ENCODE results near the gene LHX3. TPM values are rescaled to one million over a fixed set of nuclear protein-coding genes. Genes with fewer than 3 reads are reported as not detected.

LHX3 gene
- total and polyA plus RNA-seq, 2 of the 4 experiments (the other 2 are of a cell fraction), result not detected

DNA sequence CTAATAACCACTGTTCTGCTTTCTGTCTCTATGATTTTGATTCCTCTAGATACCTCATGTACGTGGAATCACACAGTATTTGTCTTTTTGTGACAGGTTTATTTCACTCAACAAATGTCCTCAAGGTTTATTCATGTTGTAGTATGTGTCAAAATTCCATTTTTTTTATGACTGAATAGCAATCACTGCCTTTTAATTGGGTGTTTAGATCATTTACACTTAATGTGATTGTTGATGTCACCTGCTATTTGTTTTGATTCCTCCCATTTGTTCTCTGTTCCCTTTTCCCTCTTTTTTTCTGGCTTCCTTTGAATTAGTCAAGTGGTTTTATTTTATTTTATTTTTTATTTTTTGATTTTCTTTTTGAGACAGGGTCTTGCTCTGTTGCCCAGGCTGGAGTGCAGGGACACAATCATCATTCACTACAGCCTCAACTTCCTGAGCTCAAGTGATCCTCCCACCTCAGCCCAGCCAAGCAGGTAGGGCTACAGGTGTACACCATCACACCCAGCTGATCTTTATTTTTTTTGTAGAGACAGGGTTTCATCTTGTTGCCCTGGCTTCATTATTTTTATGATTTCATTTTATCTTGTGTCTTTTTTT lies 41.6 kb downstream of the LHX3 start:
- no peak overlapping the region for H3K27ac ChIP-seq (ENCODE audit: insufficient read depth, low read length)
- H3K9me1 ChIP-seq (ENCODE audit: insufficient read depth, low read length), result no peaks in the 10 kb centered on the region
- H3K9me3 ChIP-seq (ENCODE audit: control insufficient read depth, insufficient read depth, low read length), result no peaks in the 10 kb centered on the region
- in situ Hi-C loops (cut with MboI; ENCODE audit: low sequenced_read_pairs) (loop anchor here (10.0 kb wide), 1 partner anchor 111 kb away; no protein-coding TSS in a partner anchor), dilution Hi-C loops (cut with HindIII; ENCODE audit: low sequenced_read_pairs, unreplicated experiment) (no loop called here), intact Hi-C loops (cut with micrococcal nuclease) (no loop called here)
- H3K56ac ChIP-seq (ENCODE audit: extremely low read depth, insufficient read depth, low read length), result no peak overlapping the region
- no peak overlapping the region for H3K4me2 ChIP-seq (ENCODE audit: low read depth, low read length)
- no peak overlapping the region for H4K8ac ChIP-seq (ENCODE audit: low read depth in 2 of 2, low read length in 2 of 2)
- no peak overlapping the region for H2BK5ac ChIP-seq (ENCODE audit: low read depth, low read length, poor library complexity, severe bottlenecking)
- no peak overlapping the region for H3K4me3 ChIP-seq (ENCODE audit: insufficient read depth, low read depth, low read length)
- no TSS peak for BruUV-seq (replicated peaks)
- no peaks in the 10 kb centered on the region for H4K20me1 ChIP-seq (ENCODE audit: insufficient read depth, low read length)
- H3K14ac ChIP-seq (replicated peaks; ENCODE audit: low read depth, low read length), result no peak overlapping the region
- H2AK5ac ChIP-seq (ENCODE audit: low read depth, low read length), result no peak overlapping the region
- H3K79me1 ChIP-seq (ENCODE audit: low read depth in 1 of 2, low read length in 2 of 2), result no peaks in the 10 kb centered on the region
- H2AFZ ChIP-seq (replicated peaks; ENCODE audit: low read length, poor library complexity), result no peak overlapping the region
- no peak overlapping the region for H3K23ac ChIP-seq (ENCODE audit: low read depth, low read length)
- H2AK9ac ChIP-seq (replicated peaks; ENCODE audit: low read depth, low read length, poor library complexity), result no peak overlapping the region
- no peak overlapping the region for H2BK20ac ChIP-seq (ENCODE audit: low read depth, low read length)
- H3K4me1 ChIP-seq (ENCODE audit: control insufficient read depth, insufficient read depth, low read length), result no peaks in the 10 kb centered on the region
- POLR2A ChIA-PET (ENCODE audit: unreplicated experiment), result no interaction called here
- no peak overlapping the region for H3K9ac ChIP-seq (ENCODE audit: low read depth, low read length)
- H3K27me3 ChIP-seq (ENCODE audit: control insufficient read depth, insufficient read depth, low read length), result peaks cover 42% of the 10 kb centered on the region
- no peaks in the 10 kb centered on the region for H3K36me3 ChIP-seq (ENCODE audit: control insufficient read depth, insufficient read depth, low read length)
- no peak overlapping the region for H3K18ac ChIP-seq (ENCODE audit: low read depth, low read length)
- CTCF ChIA-PET, result no interaction called here
- TF ChIP-seq NFE2L2 (IDR thresholded peaks at IDR 0.05; ENCODE audit: low read depth, low read length) (no peak), FOS (IDR thresholded peaks at IDR 0.05; ENCODE audit: low read depth, low read length) (no peak), MAFK (IDR thresholded peaks at IDR 0.05; ENCODE audit: low read depth, low read length) (no peak), RAD21 (IDR thresholded peaks at IDR 0.05; ENCODE audit: low read length) (no peak), MXI1 (IDR thresholded peaks at IDR 0.05; ENCODE audit: borderline replicate concordance, low read depth, low read length) (no peak), RFX5 (IDR thresholded peaks at IDR 0.05; ENCODE audit: low read depth, low read length) (no peak), MAZ (IDR thresholded peaks at IDR 0.05; ENCODE audit: borderline replicate concordance, low read depth, low read length) (no peak), SMC3 (IDR thresholded peaks at IDR 0.05; ENCODE audit: low read depth, low read length) (no peak), CEBPB (IDR thresholded peaks at IDR 0.05; ENCODE audit: low read depth, low read length) (no peak), POLR2A (IDR thresholded peaks at IDR 0.05; ENCODE audit: low read depth, low read length) (no peak), RCOR1 (IDR thresholded peaks at IDR 0.05; ENCODE audit: insufficient replicate concordance, low read length) (no peak), BHLHE40 (IDR thresholded peaks at IDR 0.05; ENCODE audit: low read depth, low read length) (no peak), CHD1 (IDR thresholded peaks at IDR 0.05; ENCODE audit: low read depth, low read length) (no peak)
- TF ChIP-seq, protein P1, sequence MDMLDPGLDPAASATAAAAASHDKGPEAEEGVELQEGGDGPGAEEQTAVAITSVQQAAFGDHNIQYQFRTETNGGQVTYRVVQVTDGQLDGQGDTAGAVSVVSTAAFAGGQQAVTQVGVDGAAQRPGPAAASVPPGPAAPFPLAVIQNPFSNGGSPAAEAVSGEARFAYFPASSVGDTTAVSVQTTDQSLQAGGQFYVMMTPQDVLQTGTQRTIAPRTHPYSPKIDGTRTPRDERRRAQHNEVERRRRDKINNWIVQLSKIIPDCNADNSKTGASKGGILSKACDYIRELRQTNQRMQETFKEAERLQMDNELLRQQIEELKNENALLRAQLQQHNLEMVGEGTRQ (IDR thresholded peaks at IDR 0.05; ENCODE audit: low read depth, low read length), result no peak
- TF ChIP-seq, protein P2, sequence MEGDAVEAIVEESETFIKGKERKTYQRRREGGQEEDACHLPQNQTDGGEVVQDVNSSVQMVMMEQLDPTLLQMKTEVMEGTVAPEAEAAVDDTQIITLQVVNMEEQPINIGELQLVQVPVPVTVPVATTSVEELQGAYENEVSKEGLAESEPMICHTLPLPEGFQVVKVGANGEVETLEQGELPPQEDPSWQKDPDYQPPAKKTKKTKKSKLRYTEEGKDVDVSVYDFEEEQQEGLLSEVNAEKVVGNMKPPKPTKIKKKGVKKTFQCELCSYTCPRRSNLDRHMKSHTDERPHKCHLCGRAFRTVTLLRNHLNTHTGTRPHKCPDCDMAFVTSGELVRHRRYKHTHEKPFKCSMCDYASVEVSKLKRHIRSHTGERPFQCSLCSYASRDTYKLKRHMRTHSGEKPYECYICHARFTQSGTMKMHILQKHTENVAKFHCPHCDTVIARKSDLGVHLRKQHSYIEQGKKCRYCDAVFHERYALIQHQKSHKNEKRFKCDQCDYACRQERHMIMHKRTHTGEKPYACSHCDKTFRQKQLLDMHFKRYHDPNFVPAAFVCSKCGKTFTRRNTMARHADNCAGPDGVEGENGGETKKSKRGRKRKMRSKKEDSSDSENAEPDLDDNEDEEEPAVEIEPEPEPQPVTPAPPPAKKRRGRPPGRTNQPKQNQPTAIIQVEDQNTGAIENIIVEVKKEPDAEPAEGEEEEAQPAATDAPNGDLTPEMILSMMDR (conservative IDR thresholded peaks at IDR 0.05; ENCODE audit: low read depth, low read length), result no peak
- TF ChIP-seq, protein P3, sequence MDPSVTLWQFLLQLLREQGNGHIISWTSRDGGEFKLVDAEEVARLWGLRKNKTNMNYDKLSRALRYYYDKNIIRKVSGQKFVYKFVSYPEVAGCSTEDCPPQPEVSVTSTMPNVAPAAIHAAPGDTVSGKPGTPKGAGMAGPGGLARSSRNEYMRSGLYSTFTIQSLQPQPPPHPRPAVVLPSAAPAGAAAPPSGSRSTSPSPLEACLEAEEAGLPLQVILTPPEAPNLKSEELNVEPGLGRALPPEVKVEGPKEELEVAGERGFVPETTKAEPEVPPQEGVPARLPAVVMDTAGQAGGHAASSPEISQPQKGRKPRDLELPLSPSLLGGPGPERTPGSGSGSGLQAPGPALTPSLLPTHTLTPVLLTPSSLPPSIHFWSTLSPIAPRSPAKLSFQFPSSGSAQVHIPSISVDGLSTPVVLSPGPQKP (IDR thresholded peaks at IDR 0.05; ENCODE audit: borderline replicate concordance, low read depth, low read length), result no peak
- no CpG with 5 or more reads among the region's 1 CpG for whole genome bisulfite sequencing, 2 experiments (ENCODE audit: extremely low coverage in 2 of 2, insufficient read length in 1 of 2)
- no peak overlapping the region for H4K91ac ChIP-seq (ENCODE audit: insufficient read depth, low read depth, low read length)
- H2BK15ac ChIP-seq (ENCODE audit: low read depth, low read length), result no peak overlapping the region
- ATAC-seq (ENCODE audit: low read depth) (no peak), DNase-seq (no peak)
- no peak overlapping the region for H3K4ac ChIP-seq (ENCODE audit: low read depth, low read length)
- no peak overlapping the region for H4K5ac ChIP-seq (ENCODE audit: low read depth, low read length)
- H2BK120ac ChIP-seq (ENCODE audit: low read depth, low read length), result no peak overlapping the region

Measured in IMR-90 (cell line).